Panc1 (cell line): ENCODE results near the gene METTL15.

Source experiments
- POLR2AphosphoS5 ChIP-seq: IDR thresholded peaks from 2 replicates; pipeline ENCODE4 v1.6.1; 2012; ENCODE audit warnings: mild to moderate bottlenecking, low read depth, low read length, moderate library complexity
- TCF7L2 ChIP-seq: IDR thresholded peaks from 2 replicates; pipeline ENCODE4 v1.6.1; 2011; ENCODE audit warnings: mild to moderate bottlenecking, low read depth, low read length, inconsistent platforms
- TF ChIP-seq, protein P1 (sequence below): fragments of 450-650 bp; IDR thresholded peaks from 2 replicates; pipeline ENCODE4 v1.5.1; 2017; ENCODE audit warnings: mild to moderate bottlenecking
- TF ChIP-seq, protein P2 (sequence below), 2 experiments: IDR thresholded peaks; 2 replicates each; pipeline ENCODE4 v1.6.1; 2011 to 2012; ENCODE audit warnings: low read depth in 2 of 2, control low read depth in 1 of 2, low read length in 1 of 2, mild to moderate bottlenecking in 1 of 2, moderate library complexity in 1 of 2; ENCODE audit not compliant: insufficient read depth in 1 of 2

DNA sequence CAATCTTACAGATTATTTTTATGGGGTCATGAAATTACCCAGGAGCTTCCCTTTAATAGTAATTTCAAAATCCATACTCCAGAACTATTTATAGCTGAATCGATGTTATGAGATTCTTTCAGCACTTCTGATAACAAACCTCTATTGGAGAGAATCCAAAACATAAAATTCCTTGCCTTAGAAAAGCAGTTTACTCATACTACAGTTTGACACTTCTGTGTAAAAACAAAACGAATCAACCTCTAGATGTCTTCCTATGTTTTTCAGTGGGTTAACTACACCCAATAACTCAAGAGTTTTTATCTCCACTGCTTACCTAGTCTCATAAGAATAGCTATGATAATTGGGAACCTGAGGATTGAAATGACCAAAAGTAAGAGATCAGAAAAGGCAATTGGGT lies 35.9 kb upstream of the METTL15 start:
- TF ChIP-seq, protein P1, sequence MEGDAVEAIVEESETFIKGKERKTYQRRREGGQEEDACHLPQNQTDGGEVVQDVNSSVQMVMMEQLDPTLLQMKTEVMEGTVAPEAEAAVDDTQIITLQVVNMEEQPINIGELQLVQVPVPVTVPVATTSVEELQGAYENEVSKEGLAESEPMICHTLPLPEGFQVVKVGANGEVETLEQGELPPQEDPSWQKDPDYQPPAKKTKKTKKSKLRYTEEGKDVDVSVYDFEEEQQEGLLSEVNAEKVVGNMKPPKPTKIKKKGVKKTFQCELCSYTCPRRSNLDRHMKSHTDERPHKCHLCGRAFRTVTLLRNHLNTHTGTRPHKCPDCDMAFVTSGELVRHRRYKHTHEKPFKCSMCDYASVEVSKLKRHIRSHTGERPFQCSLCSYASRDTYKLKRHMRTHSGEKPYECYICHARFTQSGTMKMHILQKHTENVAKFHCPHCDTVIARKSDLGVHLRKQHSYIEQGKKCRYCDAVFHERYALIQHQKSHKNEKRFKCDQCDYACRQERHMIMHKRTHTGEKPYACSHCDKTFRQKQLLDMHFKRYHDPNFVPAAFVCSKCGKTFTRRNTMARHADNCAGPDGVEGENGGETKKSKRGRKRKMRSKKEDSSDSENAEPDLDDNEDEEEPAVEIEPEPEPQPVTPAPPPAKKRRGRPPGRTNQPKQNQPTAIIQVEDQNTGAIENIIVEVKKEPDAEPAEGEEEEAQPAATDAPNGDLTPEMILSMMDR, result no peak
- TF ChIP-seq, protein P2, sequence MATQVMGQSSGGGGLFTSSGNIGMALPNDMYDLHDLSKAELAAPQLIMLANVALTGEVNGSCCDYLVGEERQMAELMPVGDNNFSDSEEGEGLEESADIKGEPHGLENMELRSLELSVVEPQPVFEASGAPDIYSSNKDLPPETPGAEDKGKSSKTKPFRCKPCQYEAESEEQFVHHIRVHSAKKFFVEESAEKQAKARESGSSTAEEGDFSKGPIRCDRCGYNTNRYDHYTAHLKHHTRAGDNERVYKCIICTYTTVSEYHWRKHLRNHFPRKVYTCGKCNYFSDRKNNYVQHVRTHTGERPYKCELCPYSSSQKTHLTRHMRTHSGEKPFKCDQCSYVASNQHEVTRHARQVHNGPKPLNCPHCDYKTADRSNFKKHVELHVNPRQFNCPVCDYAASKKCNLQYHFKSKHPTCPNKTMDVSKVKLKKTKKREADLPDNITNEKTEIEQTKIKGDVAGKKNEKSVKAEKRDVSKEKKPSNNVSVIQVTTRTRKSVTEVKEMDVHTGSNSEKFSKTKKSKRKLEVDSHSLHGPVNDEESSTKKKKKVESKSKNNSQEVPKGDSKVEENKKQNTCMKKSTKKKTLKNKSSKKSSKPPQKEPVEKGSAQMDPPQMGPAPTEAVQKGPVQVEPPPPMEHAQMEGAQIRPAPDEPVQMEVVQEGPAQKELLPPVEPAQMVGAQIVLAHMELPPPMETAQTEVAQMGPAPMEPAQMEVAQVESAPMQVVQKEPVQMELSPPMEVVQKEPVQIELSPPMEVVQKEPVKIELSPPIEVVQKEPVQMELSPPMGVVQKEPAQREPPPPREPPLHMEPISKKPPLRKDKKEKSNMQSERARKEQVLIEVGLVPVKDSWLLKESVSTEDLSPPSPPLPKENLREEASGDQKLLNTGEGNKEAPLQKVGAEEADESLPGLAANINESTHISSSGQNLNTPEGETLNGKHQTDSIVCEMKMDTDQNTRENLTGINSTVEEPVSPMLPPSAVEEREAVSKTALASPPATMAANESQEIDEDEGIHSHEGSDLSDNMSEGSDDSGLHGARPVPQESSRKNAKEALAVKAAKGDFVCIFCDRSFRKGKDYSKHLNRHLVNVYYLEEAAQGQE (IDR thresholded peaks at IDR 0.05; ENCODE audit: insufficient read depth in 1 of 2, low read depth in 2 of 2, low read length in 1 of 2), result no peak
- TF ChIP-seq POLR2AphosphoS5, result no peak
- TF ChIP-seq TCF7L2, result no peak
